Upper lobe of left lung (tissue), 4 donors: ENCODE results near the gene PTPRN2.

Experiments
- CTCF ChIP-seq, 6 experiments: fragments of 450-650 bp in 4 of 6; fragments of 200-600 bp in 2 of 6; sonication (generic) in 2 of 6; IDR thresholded peaks; one replicate each; pipeline ENCODE4 v1.5.1; 2016 to 2019; ENCODE audit warnings: antibody characterized with exemption in 6 of 6
- POLR2A ChIP-seq, 4 donors: fragments of 450-650 bp; IDR thresholded peaks; one replicate each; pipeline ENCODE4 v1.5.1; 2016 to 2017; ENCODE audit warnings: antibody characterized with exemption in 4 of 4, mild to moderate bottlenecking in 2 of 4
- POLR2AphosphoS5 ChIP-seq, 2 donors: sonication (generic); formaldehyde crosslinking; IDR thresholded peaks; one replicate each; pipeline ENCODE4 v1.5.1; 2017; ENCODE audit warnings: antibody characterized with exemption in 2 of 2

GRCh38 chr7:157922576-157922975, 665.0 kb downstream of the PTPRN2 start:
- TF ChIP-seq CTCF (IDR thresholded peaks at IDR 0.05) (no peak), POLR2A (IDR thresholded peaks at IDR 0.05) (no peak), POLR2AphosphoS5 (IDR thresholded peaks at IDR 0.05) (no peak)
